Glomerular visceral epithelial cell (primary cell): ENCODE measurements around the gene APBB1IP.
"Not testable (repeated sequence)": the region's sequence is repeated elsewhere in the genome, so short reads cannot be mapped to it uniquely, and the experiment has no call there.

Source experiments
- DNase-seq: peaks from one replicate; pipeline ENCODE4 v3.0.0-alpha.2; 2016; ENCODE audit errors: extremely low spot score

The APBB1IP gene

GRCh38 chr10:26477501-26477900, 39.4 kb downstream of the APBB1IP start:
- no peak for DNase-seq

- no peak for DNase-seq
Observed at GRCh38 chr10:26478061-26478460, 39.9 kb downstream of the APBB1IP start.

- DNase-seq: no peak
Observed at GRCh38 chr10:26479766-26480492, 41.8 kb downstream of the APBB1IP start.

- no peak for DNase-seq
Observed at GRCh38 chr10:26481315-26481692, 43.2 kb downstream of the APBB1IP start.

- DNase-seq: no peak
Observed at GRCh38 chr10:26481914-26482550, 43.9 kb downstream of the APBB1IP start.

- DNase-seq: no peak
Observed at GRCh38 chr10:26483554-26483953, 45.4 kb downstream of the APBB1IP start.

GRCh38 chr10:26485150-26485941, 47.2 kb downstream of the APBB1IP start:
- DNase-seq: peak; percentile 56

- DNase-seq: peak; percentile 87
Observed at GRCh38 chr10:26486304-26486703, 48.2 kb downstream of the APBB1IP start.

GRCh38 chr10:26486990-26487850, 49.1 kb downstream of the APBB1IP start:
- DNase-seq: peak; percentile 95

GRCh38 chr10:26488344-26488743, 50.2 kb downstream of the APBB1IP start:
- DNase-seq: peak; percentile 54

GRCh38 chr10:26489081-26489480, 50.9 kb downstream of the APBB1IP start:
- no peak for DNase-seq

- not testable (repeated sequence) for DNase-seq
Observed at GRCh38 chr10:26490367-26490766, 52.2 kb downstream of the APBB1IP start.

GRCh38 chr10:26491276-26491675, 53.1 kb downstream of the APBB1IP start:
- DNase-seq: no peak

- DNase-seq: no peak
Observed at GRCh38 chr10:26491934-26492333, 53.8 kb downstream of the APBB1IP start.

GRCh38 chr10:26492725-26493124, 54.6 kb downstream of the APBB1IP start:
- not testable (repeated sequence) for DNase-seq

- peak; percentile 50 for DNase-seq
Observed at GRCh38 chr10:26494018-26494417, 55.9 kb downstream of the APBB1IP start.

- no peak for DNase-seq
Observed at GRCh38 chr10:26499426-26499825, 61.3 kb downstream of the APBB1IP start.

GRCh38 chr10:26502986-26503385, 64.8 kb downstream of the APBB1IP start:
- no peak for DNase-seq

- DNase-seq: no peak
Observed at GRCh38 chr10:26503911-26504310, 65.8 kb downstream of the APBB1IP start.

GRCh38 chr10:26504429-26504828, 66.3 kb downstream of the APBB1IP start:
- DNase-seq: not testable (repeated sequence)

- DNase-seq: no peak
Observed at GRCh38 chr10:26505491-26505890, 67.3 kb downstream of the APBB1IP start.

GRCh38 chr10:26506736-26507135, 68.6 kb downstream of the APBB1IP start:
- no peak for DNase-seq
